Fibroblast of skin of left biceps (primary cell): ENCODE results near the gene IQCN.

Source experiments
- DNase-seq, 2 experiments: peaks; one replicate each; pipeline ENCODE4 v3.0.0-alpha.2; 2013; ENCODE audit warnings: low read depth in 2 of 2

Gene IQCN

GRCh38 chr19:18304458-18305310 is 30.4 kb upstream of the IQCN start:
- no peak for DNase-seq

- no peak for DNase-seq
Observed at GRCh38 chr19:18304208-18304457, 29.9 kb upstream of the IQCN start.

- no peak for DNase-seq
Observed at GRCh38 chr19:18301718-18302111, 27.5 kb upstream of the IQCN start.

- DNase-seq, result no peak
Observed at GRCh38 chr19:18300930-18301717, 26.9 kb upstream of the IQCN start.

GRCh38 chr19:18299654-18300053 is 25.4 kb upstream of the IQCN start:
- no peak for DNase-seq

- no peak for DNase-seq
Observed at GRCh38 chr19:18298601-18299000, 24.3 kb upstream of the IQCN start.

GRCh38 chr19:18297308-18297707 is 23.1 kb upstream of the IQCN start:
- DNase-seq, result no peak

GRCh38 chr19:18295034-18295451 is 20.8 kb upstream of the IQCN start:
- no peak for DNase-seq

GRCh38 chr19:18294467-18294864 is 20.2 kb upstream of the IQCN start:
- no peak for DNase-seq

- no peak for DNase-seq
Observed at GRCh38 chr19:18293642-18294466, 19.6 kb upstream of the IQCN start.

GRCh38 chr19:18292810-18293641 is 18.8 kb upstream of the IQCN start:
- peak; percentile 72 to 78 for DNase-seq

- no peak for DNase-seq
Observed at GRCh38 chr19:18292462-18292809, 18.2 kb upstream of the IQCN start.

- DNase-seq, result peak in 1 of 2 experiments; percentile 50
Observed at GRCh38 chr19:18291590-18292461, 17.6 kb upstream of the IQCN start.

- no peak for DNase-seq
Observed at GRCh38 chr19:18291019-18291524, 16.8 kb upstream of the IQCN start.

GRCh38 chr19:18290302-18291018 is 16.2 kb upstream of the IQCN start:
- DNase-seq, result no peak

GRCh38 chr19:18289471-18290301 is 15.4 kb upstream of the IQCN start:
- DNase-seq, result no peak

GRCh38 chr19:18287836-18288772 is 13.9 kb upstream of the IQCN start:
- no peak for DNase-seq
